Myocyte (in vitro differentiated cells): ENCODE measurements around the gene ZNF106. TPM values are rescaled to one million over a fixed set of nuclear protein-coding genes. Genes with fewer than 3 reads are reported as not detected.

Experiments
- DNase-seq: peaks from one replicate; pipeline ENCODE4 v3.0.0-alpha.2; 2012; ENCODE audit warnings: low read depth
- total RNA-seq: library from RNA; depleted of rRNA; stranded (reverse); fragments of >200 nt; gene quantifications from 2 replicates; pipeline ENCODE4 v1.2.3, GENCODE V29; 2014

Gene ZNF106
- total RNA-seq, 1 donor from 2014 or later: 741 TPM

GRCh38 chr15:42371096-42371495 lies 119.8 kb downstream of the ZNF106 start:
- DNase-seq: no peak

- no peak for DNase-seq
Measured at GRCh38 chr15:42368096-42368495, 122.8 kb downstream of the ZNF106 start.

- DNase-seq: no peak
Measured at GRCh38 chr15:42367041-42367440, 123.9 kb downstream of the ZNF106 start.

GRCh38 chr15:42365921-42366550 lies 124.9 kb downstream of the ZNF106 start:
- DNase-seq: no peak

- peak; percentile 24 for DNase-seq
Measured at GRCh38 chr15:42364529-42364928, 126.4 kb downstream of the ZNF106 start.

GRCh38 chr15:42363942-42364341 lies 127.0 kb downstream of the ZNF106 start:
- no peak for DNase-seq

- DNase-seq: no peak
Measured at GRCh38 chr15:42363487-42363886, 127.5 kb downstream of the ZNF106 start.

Other genes with a start within 250 kb of the ZNF106 start
- gene GANC, start 217.9 kb downstream of the ZNF106 start, total RNA-seq: 23.0 and 27.9 TPM in 2 replicates
- gene TMEM87A, start 217.7 kb downstream of the ZNF106 start, total RNA-seq: 53.3 and 82.5 TPM in 2 replicates
- 8.2 and 12.3 TPM in 2 replicates for gene CAPN3, start 131.6 kb downstream of the ZNF106 start, total RNA-seq
- 73.0 and 91.6 TPM in 2 replicates for gene SNAP23, start 4.5 kb upstream of the ZNF106 start, total RNA-seq
- 9.5 and 11.1 TPM in 2 replicates for gene LRRC57, start 57.7 kb upstream of the ZNF106 start, total RNA-seq
- gene HAUS2, start 57.7 kb upstream of the ZNF106 start, total RNA-seq: 18.0 and 18.7 TPM in 2 replicates
- 5.4 and 10.1 TPM in 2 replicates for gene STARD9, start 84.5 kb upstream of the ZNF106 start, total RNA-seq
- 11.9 and 22.0 TPM in 2 replicates for gene CDAN1, start 246.0 kb upstream of the ZNF106 start, total RNA-seq